Left renal cortex interstitium (tissue), 4 donors: ENCODE results near the gene REV1. TPM values are rescaled to one million over a fixed set of nuclear protein-coding genes. Genes with fewer than 3 reads are reported as not detected.
"Not testable (repeated sequence)": the region's sequence is repeated elsewhere in the genome, so short reads cannot be mapped to it uniquely, and the experiment has no call there.

Source experiments
- DNase-seq, 4 donors: peaks; one replicate each; pipeline ENCODE4 v3.0.0-alpha.2; 2013; ENCODE audit warnings: low read depth in 4 of 4, low spot score in 2 of 4, missing footprints in 1 of 4
- polyA plus RNA-seq, 4 donors: library from polyadenylated mRNA; unstranded; fragments of 120-200 nt; gene quantifications; one replicate each; pipeline ENCODE4 v1.2.1, GENCODE V29; 2013; ENCODE audit not compliant: insufficient read length in 4 of 4

REV1 gene
- polyA plus RNA-seq, 4 donors, result 41.6 to 81.1 (median 61.4) TPM

DNA sequence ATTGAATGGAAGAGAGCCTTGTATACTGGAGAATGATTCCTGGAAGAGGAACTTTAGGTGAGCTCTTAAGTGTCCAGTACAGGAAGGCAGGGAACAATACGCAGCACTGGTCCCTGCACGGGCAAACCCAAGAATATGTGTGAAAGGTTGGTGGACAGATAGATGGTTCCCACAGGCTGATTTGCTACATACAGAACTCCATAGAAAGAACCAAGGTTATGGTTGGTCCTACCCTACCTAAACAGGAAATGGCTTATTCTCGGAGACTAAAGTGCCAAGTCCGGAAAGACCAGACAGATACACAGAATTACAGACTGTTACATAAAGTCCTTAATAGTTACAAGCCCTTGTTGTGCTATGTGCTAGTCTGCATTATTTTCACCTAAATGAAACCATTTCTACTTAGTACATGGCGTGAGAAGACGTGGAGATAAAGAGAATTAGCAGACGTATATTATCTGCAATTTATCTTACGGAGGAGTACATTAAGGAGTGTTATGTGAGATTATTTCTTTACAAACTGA is 1.2 kb downstream of the REV1 start:
- peak in 3 of 4 donors; percentile 18 to 37 (median 21) for DNase-seq

DNA sequence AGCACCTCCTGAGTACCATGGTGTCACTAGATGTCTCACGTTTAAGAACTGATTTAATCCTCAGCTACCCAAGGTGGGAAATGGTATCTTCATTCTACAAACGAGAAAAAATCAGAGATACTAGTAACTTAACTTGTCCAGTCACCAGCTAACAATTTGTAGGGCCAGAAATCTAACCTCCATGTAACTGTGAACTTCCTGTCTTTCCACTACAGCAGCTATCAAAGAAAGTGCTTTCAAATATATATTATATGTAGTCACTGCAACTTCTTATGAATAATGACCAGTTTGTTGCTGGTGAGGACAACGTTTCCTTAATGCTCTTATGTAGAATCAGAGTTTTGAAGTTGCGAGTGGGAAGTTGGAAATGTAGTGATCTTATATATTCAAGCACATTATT is 1.9 kb downstream of the REV1 start:
- no peak for DNase-seq

DNA sequence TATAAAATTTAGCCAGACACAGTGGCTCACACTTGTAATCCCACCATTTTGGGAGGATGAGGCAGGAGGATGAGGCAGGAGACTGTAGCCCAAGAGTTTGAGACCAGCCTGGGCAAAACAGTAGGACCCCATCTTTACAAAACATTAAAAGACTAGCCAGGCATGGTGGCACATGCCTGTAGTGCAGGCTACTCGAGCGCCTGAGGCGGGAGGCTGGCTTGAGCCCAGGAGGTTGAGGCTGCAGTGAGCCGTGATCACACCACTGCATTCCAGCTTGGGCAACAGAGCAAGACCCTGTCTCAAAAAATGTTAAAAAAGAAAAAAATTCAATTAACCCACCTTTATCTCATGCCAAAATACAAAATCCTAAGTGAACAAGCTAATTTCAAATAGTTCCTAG is 4.0 kb downstream of the REV1 start:
- no peak for DNase-seq

DNA sequence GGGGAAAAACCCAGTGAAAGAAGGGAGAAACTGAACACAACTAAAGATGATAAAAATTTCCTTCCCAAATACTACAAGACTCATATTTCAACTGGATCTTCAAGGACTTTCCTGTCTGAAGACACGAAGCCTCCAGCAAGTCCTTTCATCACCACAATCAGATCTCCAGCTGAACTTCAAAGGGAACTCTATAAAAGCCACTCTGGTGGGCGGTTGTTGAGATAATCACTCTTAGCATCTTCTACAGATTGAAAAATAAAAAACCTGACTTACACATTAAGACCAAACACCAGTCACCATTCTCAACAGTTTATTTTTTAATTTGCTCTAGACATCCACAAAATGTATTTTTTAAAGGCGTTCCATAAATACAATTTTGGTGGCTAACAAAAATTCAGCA is 4.4 kb downstream of the REV1 start:
- no peak for DNase-seq

DNA sequence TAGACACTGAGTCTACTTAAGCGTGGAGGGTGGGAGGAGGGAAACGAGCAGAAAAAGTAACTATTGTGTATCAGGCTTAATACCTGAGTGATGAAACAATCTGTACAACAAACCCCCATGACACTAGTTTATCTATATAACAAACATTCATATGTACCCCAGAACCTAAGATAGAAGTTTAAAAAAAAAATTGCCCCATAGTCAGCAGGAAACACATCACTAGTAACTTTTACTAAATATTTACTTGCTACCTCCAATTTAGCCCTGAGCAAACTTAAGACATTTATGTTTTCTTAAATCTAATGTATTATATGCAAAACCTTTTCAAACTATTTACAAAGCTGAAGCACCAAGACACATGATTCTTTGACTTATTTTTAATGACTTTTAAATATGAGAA is 5.6 kb downstream of the REV1 start:
- no peak for DNase-seq

DNA sequence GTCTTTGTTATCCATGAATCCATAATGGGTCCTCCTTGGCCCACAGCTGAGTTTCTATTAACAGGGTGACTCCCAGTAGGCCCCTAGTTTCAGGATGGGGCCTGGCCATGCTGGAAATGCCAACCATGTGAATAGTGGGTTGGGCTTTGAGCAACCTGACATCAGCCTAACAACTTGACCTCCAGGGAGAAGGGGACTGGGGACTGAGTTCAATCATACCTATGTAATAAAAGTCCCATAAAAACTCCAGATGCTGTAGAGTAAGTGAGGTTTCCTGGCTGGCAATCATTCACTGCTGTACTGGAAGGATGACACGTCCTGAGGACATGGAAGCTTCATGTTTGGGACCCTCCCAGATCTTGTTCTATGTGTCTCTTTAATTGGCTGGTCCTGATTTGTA is 7.9 kb downstream of the REV1 start:
- DNase-seq, result no peak

DNA sequence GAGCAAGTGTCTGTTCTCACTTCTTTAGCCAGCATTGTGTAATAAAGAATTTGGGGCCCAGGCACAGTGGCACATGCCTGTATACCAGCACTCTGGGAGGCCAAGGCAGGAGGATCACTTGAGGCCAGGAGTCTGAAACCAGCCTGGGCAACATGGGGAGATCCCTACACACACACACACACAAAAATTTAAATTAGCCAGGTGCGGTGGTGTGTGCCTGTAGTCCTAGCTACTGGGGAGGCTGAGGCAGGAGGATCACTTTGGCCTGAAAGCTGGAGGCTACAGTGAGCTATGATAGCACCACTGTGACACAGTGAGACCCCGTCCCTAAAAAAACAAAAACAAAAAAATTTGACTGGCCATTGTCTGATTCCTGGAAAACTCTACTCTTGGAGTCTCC is 8.3 kb downstream of the REV1 start:
- DNase-seq, result no peak

DNA sequence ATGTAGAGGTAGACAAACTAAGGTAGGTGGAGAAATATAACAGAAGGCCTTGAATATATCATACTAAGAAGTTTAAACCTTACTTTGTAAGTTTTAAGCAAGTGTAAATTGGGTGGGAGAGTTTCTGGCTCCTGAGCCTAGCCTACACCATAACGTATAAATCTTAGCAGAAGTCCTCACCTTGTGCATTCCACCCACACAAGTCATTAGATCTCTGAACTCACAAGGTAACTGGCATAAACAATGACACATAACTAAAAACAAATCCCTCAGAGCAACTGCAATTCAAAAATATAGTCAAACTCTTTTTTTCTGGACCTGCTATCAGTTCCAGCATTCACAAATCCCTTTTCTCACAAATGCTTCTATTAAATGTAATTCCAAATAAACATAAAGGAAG is 9.4 kb downstream of the REV1 start:
- DNase-seq, result no peak

DNA sequence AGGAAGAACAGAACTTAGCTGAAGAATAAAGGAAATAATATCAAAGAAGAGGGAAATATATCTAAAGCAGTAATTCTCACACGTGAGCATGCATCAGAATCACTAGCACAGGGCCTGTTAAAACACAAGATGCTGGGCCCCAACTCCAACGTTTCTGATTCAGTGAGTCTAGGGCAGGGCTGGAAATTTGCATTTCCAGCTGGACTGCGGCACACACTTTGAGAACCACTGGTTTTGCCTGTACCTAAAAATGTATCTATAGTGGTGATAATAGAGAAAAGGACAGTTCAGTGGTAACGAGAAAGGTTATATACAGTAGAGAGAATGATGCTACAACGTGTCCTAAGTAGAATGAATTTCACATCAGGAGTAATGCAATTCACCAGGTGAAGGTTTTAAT is 11.2 kb downstream of the REV1 start:
- DNase-seq, result no peak

DNA sequence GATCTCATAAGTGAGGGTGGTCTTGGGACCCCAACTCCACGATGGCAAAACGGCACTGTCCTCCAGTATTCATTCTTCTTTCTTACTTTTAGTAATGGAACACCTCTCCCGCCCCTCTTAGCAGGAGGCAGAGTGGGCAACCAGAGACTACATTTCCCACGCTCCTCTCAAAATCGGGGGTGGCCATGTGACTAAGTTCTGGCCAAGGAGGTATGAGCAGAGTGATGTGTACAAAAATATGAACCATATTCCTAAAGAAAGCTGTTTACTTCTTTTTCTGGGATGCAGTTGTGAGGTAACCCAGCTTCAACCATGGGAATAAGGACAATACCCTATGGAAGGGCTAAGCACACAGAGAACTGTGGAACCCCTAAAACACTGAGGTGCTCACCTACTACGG is 12.8 kb downstream of the REV1 start:
- no peak for DNase-seq

DNA sequence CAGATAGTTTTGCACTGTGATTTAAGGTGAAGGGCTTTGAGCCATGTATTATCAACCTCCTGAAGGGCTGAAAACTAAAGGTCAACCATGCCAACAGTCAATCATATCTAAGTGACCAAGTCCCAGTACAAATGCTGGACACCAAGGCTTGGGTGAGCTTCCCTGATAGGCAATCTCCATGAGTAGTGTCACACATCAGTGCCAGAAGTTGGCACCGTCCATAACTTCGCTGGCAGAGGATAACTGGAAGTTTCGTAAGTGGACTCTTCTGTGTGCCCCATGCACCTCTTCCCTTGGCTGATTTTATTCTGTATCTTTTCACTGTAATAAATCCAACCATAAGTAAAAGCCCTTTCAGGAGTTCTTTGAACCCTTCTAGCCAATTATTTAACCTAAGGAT is 13.2 kb downstream of the REV1 start:
- no peak for DNase-seq

DNA sequence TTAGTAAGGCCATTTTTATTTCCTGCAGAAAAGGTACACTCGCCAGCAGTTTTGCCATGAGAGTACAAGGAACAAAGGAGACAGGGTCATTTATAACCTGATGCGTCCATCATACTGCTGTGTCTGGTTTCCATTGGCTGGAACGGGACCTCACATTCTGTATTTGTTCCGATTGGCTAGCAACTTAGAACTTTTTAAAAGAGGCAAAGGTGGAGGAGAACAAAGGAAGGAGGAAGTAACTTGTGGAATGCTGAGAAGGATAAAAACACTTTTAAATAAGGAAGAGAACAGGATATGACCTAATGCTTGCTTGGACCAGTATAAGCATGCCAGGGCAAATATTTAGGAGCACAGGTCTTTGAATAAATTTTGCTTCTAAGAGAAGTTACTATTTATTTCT is 14.7 kb downstream of the REV1 start:
- DNase-seq, result not testable (repeated sequence)

DNA sequence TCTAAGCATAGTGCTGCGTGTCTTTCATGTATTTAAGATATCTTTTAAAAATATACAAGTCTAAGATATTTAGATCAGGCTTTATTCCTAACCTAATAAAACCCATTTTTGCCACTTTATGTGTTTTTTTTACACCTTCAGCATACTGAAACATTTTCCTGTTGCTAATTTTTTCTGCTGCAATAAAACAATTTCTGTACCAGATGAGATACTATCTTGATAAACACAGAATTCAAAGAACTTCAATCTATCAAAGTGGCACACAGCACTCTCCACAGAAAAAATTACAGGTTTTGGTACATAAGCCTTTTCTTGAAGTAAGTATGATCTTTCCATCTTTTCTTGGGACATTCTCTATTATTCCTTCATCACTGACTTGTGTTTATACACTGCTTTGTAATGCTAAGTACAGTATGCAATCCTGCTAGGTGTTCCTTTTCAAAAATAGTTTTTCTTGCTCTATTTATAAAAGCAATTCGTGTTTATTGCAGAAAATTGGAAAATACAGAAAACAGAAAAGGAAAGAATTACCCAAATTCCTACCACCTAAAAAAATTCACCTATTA is 16.2 kb downstream of the REV1 start:
- DNase-seq, result no peak

DNA sequence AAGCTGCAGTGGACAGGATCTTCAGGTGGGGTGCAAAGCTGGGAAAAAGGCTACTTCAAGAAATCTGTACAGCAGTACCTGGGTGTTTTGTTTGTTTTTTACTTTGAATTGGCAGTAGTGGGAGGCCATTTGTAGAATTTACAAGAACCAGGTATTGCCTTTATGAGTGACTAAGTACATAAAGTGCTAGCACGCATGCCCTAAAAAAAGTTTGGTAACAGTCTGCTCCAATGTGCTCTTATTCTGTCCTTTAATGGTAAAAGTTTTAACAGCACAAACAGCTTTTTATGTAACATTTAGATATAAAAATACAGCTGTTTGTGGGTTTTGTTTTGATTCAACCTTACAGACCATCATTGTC is 17.2 kb downstream of the REV1 start:
- no peak for DNase-seq

DNA sequence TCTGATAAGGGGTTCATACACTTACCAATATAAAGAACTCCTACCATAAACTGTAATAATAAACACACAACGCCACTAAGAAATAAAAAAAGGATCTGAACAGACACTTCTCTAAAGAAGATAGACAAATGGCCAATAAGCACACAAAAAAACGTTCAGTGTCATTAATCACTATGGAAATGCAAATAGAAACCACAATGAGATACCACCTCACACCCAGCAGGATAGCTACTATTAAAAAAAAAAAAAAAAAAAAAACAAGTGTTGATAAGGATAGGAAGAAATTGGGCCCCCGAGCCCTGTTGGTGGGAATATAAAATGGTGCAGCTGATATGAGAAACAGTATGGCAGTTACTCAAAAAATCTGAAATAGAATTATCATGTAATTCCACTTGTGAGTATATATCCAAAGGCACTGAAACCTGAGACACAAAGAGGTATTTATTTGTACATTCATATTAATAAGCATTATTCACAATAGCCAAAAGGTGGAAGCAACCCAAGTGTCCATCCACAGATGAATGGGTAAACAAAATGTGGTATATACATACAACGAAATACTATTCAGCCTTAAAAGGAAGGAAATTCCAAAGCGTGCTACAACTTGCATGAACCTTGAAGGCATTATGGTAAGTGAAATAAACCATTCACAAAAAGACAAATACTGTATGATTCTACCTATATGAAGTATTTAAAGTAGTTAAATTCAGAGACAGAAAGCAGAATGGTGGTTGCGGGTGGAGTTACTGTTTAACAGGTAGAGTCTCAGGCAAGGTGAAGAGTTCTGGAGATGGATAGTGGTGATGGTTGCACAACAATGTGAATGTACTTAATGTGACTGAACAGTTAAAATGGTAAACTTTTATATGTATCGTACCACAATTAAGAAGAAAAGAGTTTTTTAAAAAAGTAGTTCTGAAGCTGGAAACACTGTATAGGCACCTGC is 17.9 kb downstream of the REV1 start:
- no peak for DNase-seq

DNA sequence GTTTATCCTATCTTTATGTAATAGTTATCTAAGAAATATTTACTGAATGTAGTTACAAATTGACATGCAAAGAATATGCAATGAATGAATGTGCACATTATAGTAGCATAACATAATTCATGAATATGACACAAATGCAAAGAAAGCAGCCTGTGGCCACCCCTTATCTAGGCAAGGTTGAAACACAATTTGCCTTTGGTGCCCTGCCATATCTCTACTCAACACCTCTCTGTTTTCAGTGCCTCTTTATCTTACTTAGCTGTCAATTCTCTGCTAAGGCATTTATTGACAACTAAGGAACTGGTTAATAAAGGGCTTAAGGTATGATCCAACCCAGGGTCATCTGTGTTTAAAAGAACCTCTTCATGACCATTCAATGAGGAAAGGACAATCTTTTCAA is 18.9 kb downstream of the REV1 start:
- DNase-seq, result no peak

DNA sequence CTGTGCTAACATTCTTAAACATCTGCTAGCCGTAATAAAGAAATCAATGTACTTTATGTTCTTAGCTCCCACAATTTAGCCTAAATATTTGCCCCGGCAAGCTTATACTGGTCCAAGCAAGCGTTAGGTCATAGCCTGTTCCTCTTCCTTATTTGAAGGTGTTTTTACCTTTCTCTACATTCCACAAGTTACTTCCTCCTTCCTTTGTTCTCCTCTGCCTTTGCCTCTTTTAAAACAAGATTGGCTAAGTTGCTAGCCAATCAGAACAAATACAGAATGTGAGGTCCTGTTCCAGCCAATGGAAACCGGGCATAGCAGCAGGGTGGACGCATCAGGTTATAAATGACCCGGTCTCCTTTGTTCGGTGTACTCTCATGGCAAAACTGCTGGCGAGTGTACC is 19.4 kb downstream of the REV1 start:
- not testable (repeated sequence) for DNase-seq

DNA sequence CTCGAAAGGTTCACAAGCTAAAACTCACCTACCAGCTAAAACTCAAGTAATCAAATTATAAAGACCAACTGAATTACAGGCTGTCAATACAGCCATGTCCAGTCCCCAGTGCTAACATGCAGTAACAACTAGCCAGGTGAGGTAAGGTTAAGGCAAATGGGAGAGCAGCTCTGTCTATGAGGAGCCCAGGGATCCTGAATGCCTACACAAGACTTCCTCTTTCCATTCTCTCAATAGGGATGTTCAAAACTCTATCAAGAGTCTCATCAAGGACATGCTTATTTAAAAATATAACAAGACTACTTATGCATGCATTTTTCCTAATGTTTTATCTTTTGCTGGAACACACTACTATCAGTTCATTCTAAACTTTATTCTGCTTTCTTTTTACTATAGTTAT is 20.4 kb downstream of the REV1 start:
- no peak for DNase-seq

DNA sequence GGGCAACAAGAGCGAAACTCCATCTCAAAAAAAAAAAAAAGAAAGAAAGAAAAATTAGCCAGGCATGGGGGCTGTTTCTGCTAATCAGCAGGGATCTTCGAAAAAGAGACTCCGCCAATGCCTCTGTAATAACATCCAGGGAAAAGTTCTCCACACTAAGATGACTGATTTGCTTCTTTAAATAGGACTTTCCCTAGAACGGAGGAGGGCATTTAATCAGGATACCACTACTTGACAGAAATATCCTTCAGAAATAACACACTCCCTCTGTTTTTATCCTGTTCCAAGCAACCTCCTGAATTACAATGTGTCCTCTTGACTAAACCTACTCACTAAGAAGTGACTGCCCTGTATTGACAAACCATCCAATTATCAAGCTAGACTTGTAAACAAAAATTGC is 21.7 kb downstream of the REV1 start:
- DNase-seq, result no peak

DNA sequence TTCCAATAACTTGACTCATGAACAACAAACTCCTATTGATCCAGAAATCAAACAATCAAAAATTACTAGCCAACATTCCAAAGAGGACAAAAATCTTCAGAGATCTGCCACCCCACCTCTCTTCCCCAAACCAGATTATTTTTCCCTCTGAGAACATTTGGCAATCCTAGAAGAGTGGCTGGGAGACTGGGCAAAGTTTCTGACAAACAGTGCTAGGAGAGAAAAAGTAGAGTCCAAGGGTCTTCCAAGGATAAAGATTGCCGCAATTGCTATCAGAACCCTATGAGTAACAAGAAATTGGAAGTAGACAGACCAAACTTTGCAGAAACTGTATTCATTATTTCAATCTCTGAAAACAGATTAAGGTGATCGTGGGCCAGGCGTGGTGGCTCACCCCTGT is 22.4 kb downstream of the REV1 start:
- no peak for DNase-seq

DNA sequence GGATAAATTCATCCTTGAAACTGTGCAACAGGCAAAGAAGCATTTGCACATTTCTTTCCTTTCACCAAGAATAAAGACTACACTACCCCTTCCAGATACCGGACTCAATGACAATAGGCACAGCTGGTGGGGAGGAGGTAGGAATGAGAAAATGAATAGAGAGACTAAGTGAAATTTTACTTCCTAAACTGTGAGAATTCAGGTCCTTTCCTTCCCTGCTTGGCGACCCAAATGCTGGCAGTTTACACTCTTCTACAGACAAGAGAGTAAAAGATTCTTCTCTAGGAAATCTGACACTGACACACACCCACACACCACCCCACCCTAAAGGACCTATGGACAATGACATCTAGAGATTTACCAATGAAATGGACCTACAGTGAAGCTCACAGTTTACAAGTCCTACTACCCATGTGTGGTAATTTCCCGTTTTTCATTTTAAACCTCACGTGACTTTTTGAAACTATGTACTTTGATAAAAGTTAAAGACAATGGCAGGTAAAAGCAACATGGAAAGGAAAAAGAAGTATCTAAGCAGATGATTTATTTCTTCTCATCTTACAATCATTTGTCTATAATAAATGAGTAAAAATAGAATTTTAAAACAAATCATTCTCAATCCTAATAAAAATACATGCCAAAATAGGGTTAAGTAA is 27.9 kb downstream of the REV1 start:
- DNase-seq, result no peak

DNA sequence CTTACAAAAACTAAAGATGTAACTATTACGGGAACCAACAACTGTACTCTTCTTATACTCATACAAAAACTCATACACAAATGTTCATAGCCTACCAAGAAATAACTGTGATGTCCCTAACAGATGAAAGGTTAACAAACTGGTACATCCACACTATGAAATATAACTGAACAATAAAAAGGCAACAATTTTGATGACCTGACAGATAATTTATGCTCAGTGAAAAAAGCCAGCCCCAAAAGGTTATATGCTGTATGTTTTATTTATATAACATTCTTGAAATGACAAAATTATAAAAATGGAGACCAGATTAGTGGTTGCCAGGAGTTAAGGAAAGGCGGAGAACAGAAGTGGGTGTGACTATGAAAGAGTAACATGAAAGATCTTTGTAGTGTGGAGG is 31.3 kb downstream of the REV1 start:
- DNase-seq, result no peak
